WTC11 (cell line): ENCODE measurements around the gene SP9.

ENCODE experiments used
- CREM ChIP-seq: sonication (generic); formaldehyde crosslinking; IDR thresholded peaks from 2 replicates; pipeline ENCODE4 v1.8.1; 2022; ENCODE audit warnings: mild to moderate bottlenecking, missing genetic modification reagents, moderate library complexity
- CTCF ChIP-seq: fragments of 200-600 bp; IDR thresholded peaks from 2 replicates; pipeline ENCODE4 v1.8.0; 2022; ENCODE audit warnings: antibody characterized with exemption

GRCh38 chr2:174334278-174334715, 457 bp upstream of the SP9 start:
- TF ChIP-seq CREM (CRISPR knock-in tag) (no peak), CTCF (no peak)
